GM10266 (cell line): ENCODE data around the gene HS3ST5.

ENCODE experiments used
- DNase-seq: peaks from one replicate; pipeline ENCODE4 v3.0.0; 2012; ENCODE audit errors: extremely low spot score
- TF ChIP-seq, protein P1 (sequence below): IDR thresholded peaks from 2 replicates; pipeline ENCODE4 v1.5.1; 2012; ENCODE audit warnings: mild to moderate bottlenecking, low read depth; ENCODE audit not compliant: control insufficient read depth, insufficient read depth; ENCODE audit errors: missing control alignments

HS3ST5 gene

DNA sequence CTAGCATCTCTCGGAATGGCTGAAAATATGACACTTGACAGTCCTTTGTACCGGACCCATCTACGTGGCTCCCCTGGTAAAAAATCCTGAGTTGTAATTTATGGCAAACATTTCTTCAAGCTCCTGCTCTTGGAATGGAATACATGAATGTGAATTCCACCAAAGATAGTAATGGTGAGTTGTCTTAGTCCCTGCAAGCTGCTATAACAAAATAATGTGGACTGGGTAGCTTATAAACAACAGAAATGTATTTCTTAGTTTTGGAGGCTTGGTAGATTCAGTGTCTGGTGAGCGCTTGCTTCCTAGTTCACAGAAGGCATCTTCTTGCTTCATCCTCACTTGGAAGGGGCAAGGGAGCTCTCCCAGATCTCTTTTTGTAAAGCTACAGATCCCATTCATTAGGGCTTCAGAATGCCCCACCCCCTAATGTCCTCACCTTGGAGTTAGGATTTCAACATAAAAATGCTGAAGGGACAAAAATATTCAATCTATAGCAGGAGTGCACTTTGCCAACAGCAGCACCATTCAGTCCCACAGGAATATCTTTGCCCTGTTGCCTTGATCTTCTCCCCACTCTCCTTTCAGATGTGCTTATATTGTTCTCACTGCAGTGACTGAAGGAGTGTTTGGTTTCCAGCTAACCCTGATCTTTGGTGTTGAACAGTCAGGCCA lies 204.1 kb downstream of the HS3ST5 start:
- DNase-seq, result no peak
- TF ChIP-seq, protein P1, sequence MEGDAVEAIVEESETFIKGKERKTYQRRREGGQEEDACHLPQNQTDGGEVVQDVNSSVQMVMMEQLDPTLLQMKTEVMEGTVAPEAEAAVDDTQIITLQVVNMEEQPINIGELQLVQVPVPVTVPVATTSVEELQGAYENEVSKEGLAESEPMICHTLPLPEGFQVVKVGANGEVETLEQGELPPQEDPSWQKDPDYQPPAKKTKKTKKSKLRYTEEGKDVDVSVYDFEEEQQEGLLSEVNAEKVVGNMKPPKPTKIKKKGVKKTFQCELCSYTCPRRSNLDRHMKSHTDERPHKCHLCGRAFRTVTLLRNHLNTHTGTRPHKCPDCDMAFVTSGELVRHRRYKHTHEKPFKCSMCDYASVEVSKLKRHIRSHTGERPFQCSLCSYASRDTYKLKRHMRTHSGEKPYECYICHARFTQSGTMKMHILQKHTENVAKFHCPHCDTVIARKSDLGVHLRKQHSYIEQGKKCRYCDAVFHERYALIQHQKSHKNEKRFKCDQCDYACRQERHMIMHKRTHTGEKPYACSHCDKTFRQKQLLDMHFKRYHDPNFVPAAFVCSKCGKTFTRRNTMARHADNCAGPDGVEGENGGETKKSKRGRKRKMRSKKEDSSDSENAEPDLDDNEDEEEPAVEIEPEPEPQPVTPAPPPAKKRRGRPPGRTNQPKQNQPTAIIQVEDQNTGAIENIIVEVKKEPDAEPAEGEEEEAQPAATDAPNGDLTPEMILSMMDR, result no peak

DNA sequence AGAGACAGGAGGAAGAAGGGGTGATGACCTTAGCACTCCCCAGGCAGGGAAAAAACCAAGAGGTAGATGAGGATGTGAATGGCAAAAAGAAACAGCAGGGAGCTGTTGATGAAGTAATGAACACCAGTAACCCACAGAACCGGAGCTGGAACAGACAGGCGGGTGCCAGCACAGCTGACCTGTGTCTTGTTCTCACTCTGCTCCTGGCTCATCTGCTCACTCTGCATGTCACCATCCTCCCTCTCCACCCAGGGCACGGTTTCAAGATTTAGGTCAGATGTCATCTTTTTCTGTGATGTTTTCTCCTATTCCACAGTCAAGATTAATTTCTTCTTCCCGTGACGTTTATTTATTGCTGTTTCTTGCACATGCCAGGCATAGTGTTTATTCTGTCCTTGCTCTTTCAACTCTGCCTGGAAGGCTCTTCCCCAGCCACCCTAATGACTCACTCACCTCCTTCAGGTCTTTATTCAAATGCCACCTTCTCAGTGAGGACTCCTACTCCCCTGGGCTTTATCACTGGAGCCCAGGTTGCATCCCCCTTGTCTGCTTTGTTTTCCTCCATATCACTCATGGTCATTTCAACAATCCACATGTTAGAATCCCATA lies 207.4 kb downstream of the HS3ST5 start:
- TF ChIP-seq, protein P1, result no peak
- no peak for DNase-seq

DNA sequence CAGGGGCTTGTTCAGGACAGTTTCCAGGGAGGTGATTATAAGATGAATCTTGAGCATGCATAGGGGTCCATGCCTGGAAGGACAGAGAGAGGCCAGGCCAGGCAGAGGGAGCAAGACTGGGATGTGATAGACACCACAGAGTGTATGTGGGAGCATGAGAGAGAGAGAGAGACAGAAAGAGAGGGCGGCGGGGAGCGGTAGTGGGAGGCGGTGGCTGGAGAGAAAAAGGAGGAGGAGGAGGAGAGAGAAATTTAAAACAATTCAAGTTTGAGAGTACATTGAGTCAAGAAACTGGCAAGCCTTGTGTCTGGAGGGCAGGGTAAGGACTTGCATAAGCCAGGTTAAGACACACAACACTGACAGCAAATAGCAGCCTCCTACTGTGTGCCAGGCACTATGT lies 209.0 kb downstream of the HS3ST5 start:
- DNase-seq, result no peak
- TF ChIP-seq, protein P1, result no peak

DNA sequence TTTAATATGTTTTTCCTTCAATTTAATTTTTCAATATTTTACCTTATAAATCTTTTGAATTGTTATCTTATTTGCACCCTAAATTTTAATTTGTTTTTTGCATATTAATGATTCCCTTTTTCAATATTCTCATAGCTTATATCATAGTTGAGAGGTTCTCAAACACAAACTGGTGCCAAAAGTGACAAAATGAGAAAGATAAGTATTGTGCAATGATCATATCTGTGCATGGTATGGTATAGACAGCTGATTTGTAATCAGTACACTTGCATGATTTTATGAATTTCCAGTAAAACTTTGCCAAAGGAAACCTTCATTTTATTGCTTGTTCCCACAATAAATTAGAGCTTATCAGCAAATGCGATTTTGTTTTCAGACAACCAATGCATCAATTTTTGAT lies 210.9 kb downstream of the HS3ST5 start:
- DNase-seq, result no peak
- TF ChIP-seq, protein P1, result no peak

DNA sequence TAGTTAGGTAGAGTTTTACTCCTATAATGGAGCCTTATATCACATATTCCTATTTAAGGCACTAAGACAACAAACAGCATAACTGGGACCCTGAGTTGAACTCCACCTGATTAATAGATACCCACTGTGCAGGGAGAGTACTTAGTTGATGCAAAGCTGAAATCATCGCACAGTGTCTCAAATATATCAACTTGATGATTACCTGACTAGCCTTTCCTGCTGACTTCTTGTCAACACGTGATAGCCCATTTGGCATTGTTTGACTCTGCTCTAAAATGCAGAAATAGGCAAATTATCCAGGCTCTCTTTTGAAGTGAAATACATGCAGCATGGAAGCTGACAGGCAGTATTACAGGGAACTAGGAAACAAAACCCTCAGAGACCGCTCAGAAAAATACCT lies 217.2 kb downstream of the HS3ST5 start:
- no peak for DNase-seq
- TF ChIP-seq, protein P1, result no peak

DNA sequence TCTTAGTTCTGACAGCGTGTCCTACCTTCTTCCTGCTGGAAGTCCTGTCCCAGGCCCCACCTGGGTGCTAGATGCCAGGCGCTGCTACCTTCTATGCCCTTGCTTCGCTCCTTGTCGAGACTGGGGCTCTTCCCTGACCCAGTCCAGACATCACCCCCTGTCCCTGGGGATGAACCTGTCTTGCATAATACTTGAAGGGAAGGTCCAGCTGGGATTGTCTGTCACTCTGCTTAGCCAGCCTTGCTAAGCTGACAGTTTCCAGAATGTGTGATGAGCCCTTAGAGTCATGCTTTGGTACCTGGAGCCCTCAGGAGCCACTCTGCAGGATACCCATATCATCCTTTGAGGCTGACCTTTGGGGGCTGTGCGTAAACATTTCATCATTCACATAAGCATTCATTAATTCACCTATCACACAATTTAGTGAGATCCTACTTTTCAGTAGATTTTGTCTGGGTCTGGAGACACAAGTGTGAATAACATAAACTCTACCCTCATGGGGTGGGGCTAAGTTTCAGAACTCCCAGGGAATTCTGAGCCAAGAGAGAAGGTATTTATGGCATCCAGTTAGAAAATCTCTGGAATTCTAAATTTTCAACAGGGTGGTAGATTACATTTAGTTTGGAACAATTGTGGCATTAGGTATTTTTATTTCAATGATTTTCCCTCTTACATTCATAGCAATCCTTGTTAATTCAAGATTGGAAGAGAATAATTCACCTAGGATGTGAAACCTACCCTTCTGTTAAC lies 220.7 kb downstream of the HS3ST5 start:
- TF ChIP-seq, protein P1, result no peak

DNA sequence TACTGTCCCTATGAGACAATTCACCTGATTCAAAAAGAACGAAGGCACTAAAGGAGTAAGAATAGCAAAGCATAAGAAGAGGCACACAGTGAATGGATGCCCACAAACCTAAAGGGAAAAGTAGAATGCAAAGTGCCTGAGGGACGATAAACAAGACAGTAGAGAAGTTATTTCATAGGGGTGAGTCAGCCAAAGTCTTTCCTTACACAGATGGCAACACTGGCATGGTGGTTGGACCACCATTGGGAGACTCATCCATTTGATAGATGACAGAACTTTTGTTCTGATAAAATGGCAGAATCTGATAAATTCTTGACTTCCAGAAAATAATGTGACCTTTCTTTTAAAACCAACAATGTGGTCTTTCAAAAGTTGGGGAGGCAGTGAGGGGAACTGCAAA lies 223.8 kb downstream of the HS3ST5 start:
- TF ChIP-seq, protein P1, result no peak
- DNase-seq, result no peak

More for the DNA sequence above, 220.7 kb downstream of the HS3ST5 start:
- DNase-seq, result no peak
